Activated T-cell treated with anti-CD3 and anti-CD28 coated beads, Interleukin-2, amount 50 U/mL, for 72 hours (primary cell): Measurements from ENCODE around the gene RAI1. TPM values are rescaled to one million over a fixed set of nuclear protein-coding genes. Genes with fewer than 3 reads are reported as not detected.

Source experiments
- ATAC-seq, 2 donors: fragments of 150-1000 bp; cut with Tn5 transposase; replicated peaks in 1 of 2; 2 replicates each; pipeline ENCODE4 v1.10.0; 2021; ENCODE audit warnings: moderate library complexity in 2 of 2, mild to moderate bottlenecking in 1 of 2
- DNase-seq, 2 donors: peaks; one replicate each; pipeline ENCODE4 v3.0.0; 2021 to 2022; ENCODE audit warnings: mixed read lengths in 1 of 2
- H3K27ac Mint-ChIP-seq: one replicate; pipeline ENCODE4 v1.8.0; 2022; ENCODE audit warnings: mild to moderate bottlenecking, moderate library complexity, mixed read lengths
- H3K27me3 Mint-ChIP-seq: one replicate; pipeline ENCODE4 v1.8.0; 2022; ENCODE audit warnings: low read depth, mixed read lengths
- H3K36me3 Mint-ChIP-seq, 2 donors: one replicate each; pipeline ENCODE4 v1.8.0; 2022; ENCODE audit warnings: mixed read lengths in 2 of 2, mild to moderate bottlenecking in 1 of 2; ENCODE audit not compliant: insufficient read depth in 2 of 2
- H3K4me1 Mint-ChIP-seq: one replicate; pipeline ENCODE4 v1.8.0; 2022; ENCODE audit warnings: low read depth, mixed read lengths
- H3K4me3 Mint-ChIP-seq, 2 donors: one replicate each; pipeline ENCODE4 v1.8.0; 2022; ENCODE audit warnings: mild to moderate bottlenecking in 2 of 2, mixed read lengths in 2 of 2, moderate library complexity in 2 of 2
- H3K9me3 Mint-ChIP-seq, 2 donors: one replicate each; pipeline ENCODE4 v1.8.0; 2022; ENCODE audit warnings: mixed read lengths in 2 of 2
- total RNA-seq, 2 donors: library from RNA; stranded (reverse); gene quantifications; one replicate each; pipeline ENCODE4 v1.2.3, GENCODE V29; 2022

Gene RAI1
- total RNA-seq, 2 donors from 2014 or later, result 19.5 to 21.3 TPM

- no peak for DNase-seq
- Mint-ChIP-seq H3K36me3 (no peaks in the 10 kb centered on the region), H3K27me3 (no peaks in the 10 kb centered on the region), H3K4me1 (peaks cover 29% of the 10 kb centered on the region), H3K4me3 (no peak overlapping the region), H3K9me3 (no peaks in the 10 kb centered on the region), H3K27ac (no peak overlapping the region)
- no peak for ATAC-seq
Observed at GRCh38 chr17:17744116-17744515, 62.9 kb downstream of the RAI1 start.

GRCh38 chr17:17745476-17746455, 64.5 kb downstream of the RAI1 start:
- Mint-ChIP-seq H3K4me3 (no peak overlapping the region), H3K9me3 (no peaks in the 10 kb centered on the region), H3K27me3 (no peaks in the 10 kb centered on the region), H3K36me3 (no peaks in the 10 kb centered on the region), H3K4me1 (peaks cover 35% of the 10 kb centered on the region), H3K27ac (no peak overlapping the region)
- no peak for DNase-seq
- ATAC-seq, result no peak

GRCh38 chr17:17748179-17748578, 66.9 kb downstream of the RAI1 start:
- Mint-ChIP-seq H3K27ac (peak overlapping the region; percentile 34), H3K4me3 (no peak overlapping the region), H3K27me3 (no peaks in the 10 kb centered on the region), H3K4me1 (peaks cover 54% of the 10 kb centered on the region), H3K9me3 (no peaks in the 10 kb centered on the region), H3K36me3 (no peaks in the 10 kb centered on the region)
- ATAC-seq (no peak), DNase-seq (no peak)

- DNase-seq (no peak), ATAC-seq (no peak)
- no peaks in the 10 kb centered on the region for H3K27me3 Mint-ChIP-seq
- no peak overlapping the region for H3K27ac Mint-ChIP-seq
- no peak overlapping the region for H3K4me3 Mint-ChIP-seq
- H3K4me1 Mint-ChIP-seq, result peaks cover 59% of the 10 kb centered on the region
- no peaks in the 10 kb centered on the region for H3K36me3 Mint-ChIP-seq
- H3K9me3 Mint-ChIP-seq, result no peaks in the 10 kb centered on the region
Observed at GRCh38 chr17:17748604-17749003, 67.3 kb downstream of the RAI1 start.

- Mint-ChIP-seq H3K4me3 (peak overlapping the region; percentile 37 to 54), H3K9me3 (no peaks in the 10 kb centered on the region), H3K4me1 (peaks cover 62% of the 10 kb centered on the region), H3K27me3 (no peaks in the 10 kb centered on the region), H3K27ac (peak overlapping the region; percentile 95), H3K36me3 (no peaks in the 10 kb centered on the region)
- ATAC-seq, result no peak
- DNase-seq, result no peak
Observed at GRCh38 chr17:17749025-17749772, 67.9 kb downstream of the RAI1 start.

- Mint-ChIP-seq H3K9me3 (no peaks in the 10 kb centered on the region), H3K36me3 (no peaks in the 10 kb centered on the region), H3K4me3 (peak overlapping the region; percentile 37 to 54), H3K27me3 (no peaks in the 10 kb centered on the region), H3K27ac (peak overlapping the region; percentile 95), H3K4me1 (peaks cover 64% of the 10 kb centered on the region)
- DNase-seq (peak; percentile 54 to 55), ATAC-seq (no peak)
Observed at GRCh38 chr17:17749921-17750320, 68.7 kb downstream of the RAI1 start.

GRCh38 chr17:17750881-17751280, 69.6 kb downstream of the RAI1 start:
- Mint-ChIP-seq H3K36me3 (no peaks in the 10 kb centered on the region), H3K9me3 (no peaks in the 10 kb centered on the region), H3K27ac (peak overlapping the region; percentile 95), H3K4me3 (peak overlapping the region; percentile 91 to 94), H3K27me3 (no peaks in the 10 kb centered on the region), H3K4me1 (peaks cover 71% of the 10 kb centered on the region)
- peak; percentile 52 to 58 for DNase-seq
- ATAC-seq, result peak; percentile 20 to 21

- peak; percentile 10 to 26 for ATAC-seq
- peak overlapping the region; percentile 95 for H3K27ac Mint-ChIP-seq
- no peaks in the 10 kb centered on the region for H3K36me3 Mint-ChIP-seq
Observed at GRCh38 chr17:17751489-17752088, 70.3 kb downstream of the RAI1 start.

GRCh38 chr17:17752089-17752820, 71.0 kb downstream of the RAI1 start:
- Mint-ChIP-seq H3K9me3 (no peaks in the 10 kb centered on the region), H3K27ac (peak overlapping the region; percentile 95), H3K4me1 (peaks cover 80% of the 10 kb centered on the region), H3K4me3 (peak overlapping the region; percentile 91 to 94), H3K36me3 (no peaks in the 10 kb centered on the region), H3K27me3 (no peaks in the 10 kb centered on the region)
- DNase-seq, result peak; percentile 97 to 98
- ATAC-seq, result peak; percentile 94 to 95

More at GRCh38 chr17:17751489-17752088, 70.3 kb downstream of the RAI1 start:
- peak; percentile 32 to 35 for DNase-seq
- H3K27me3 Mint-ChIP-seq, result no peaks in the 10 kb centered on the region
- H3K4me1 Mint-ChIP-seq, result peaks cover 77% of the 10 kb centered on the region
- no peaks in the 10 kb centered on the region for H3K9me3 Mint-ChIP-seq
- H3K4me3 Mint-ChIP-seq, result peak overlapping the region; percentile 91 to 94

- Mint-ChIP-seq H3K27me3 (no peaks in the 10 kb centered on the region), H3K9me3 (no peaks in the 10 kb centered on the region), H3K36me3 (no peaks in the 10 kb centered on the region), H3K4me3 (peak overlapping the region; percentile 91 to 94), H3K4me1 (peaks cover 80% of the 10 kb centered on the region), H3K27ac (peak overlapping the region; percentile 88)
- ATAC-seq (no peak), DNase-seq (no peak)
Observed at GRCh38 chr17:17752821-17753321, 71.6 kb downstream of the RAI1 start.

- no peak overlapping the region for H3K27ac Mint-ChIP-seq
- H3K27me3 Mint-ChIP-seq, result no peaks in the 10 kb centered on the region
- no peaks in the 10 kb centered on the region for H3K9me3 Mint-ChIP-seq
- H3K4me3 Mint-ChIP-seq, result no peak overlapping the region
- DNase-seq (no peak), ATAC-seq (no peak)
- peaks cover 64% of the 10 kb centered on the region for H3K4me1 Mint-ChIP-seq
- H3K36me3 Mint-ChIP-seq, result no peaks in the 10 kb centered on the region
Observed at GRCh38 chr17:17754719-17755686, 73.7 kb downstream of the RAI1 start.
